GM12873 (cell line): Measurements from ENCODE around the gene MRPL4.

Experiments
- TF ChIP-seq, protein P1 (sequence below): IDR thresholded peaks from 2 replicates; pipeline ENCODE4 v1.5.1; 2012; ENCODE audit warnings: low read depth, mild to moderate bottlenecking, moderate library complexity, low read length, control low read depth; ENCODE audit not compliant: insufficient read depth; ENCODE audit errors: missing control alignments

The MRPL4 gene

DNA sequence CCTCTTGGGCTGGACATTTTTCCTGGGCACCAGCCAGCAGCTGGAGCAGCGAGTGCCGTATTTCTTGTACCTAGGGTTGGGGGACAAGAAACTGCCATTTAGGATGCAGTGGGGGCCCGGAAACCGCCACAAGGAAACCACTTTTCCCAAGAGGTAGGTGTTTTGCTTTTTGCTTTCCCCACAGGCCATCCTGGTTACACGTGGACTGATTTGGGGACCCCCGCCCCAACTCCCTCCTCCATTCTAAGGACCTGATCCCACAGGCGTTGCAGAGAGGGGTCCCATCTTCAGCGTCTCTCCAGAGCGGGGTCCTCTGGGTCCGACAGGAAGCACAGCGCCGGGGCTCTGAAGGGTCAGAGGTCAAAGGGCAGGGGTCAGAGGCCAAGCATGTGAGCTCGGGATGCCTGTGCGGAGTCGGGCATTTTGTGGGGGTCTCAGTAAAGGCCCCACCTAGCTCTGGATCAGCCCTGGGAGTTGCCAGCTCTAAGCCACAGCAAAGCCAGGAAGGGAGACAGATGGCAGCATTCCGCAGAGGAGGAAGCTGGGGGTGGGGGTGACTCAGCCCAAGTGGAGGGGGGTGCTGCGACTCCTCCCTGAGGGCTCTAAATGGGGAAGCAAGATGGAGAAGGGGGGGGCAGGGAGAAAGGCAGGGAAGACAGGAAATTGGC is 53.3 kb downstream of the MRPL4 start:
- TF ChIP-seq, protein P1, sequence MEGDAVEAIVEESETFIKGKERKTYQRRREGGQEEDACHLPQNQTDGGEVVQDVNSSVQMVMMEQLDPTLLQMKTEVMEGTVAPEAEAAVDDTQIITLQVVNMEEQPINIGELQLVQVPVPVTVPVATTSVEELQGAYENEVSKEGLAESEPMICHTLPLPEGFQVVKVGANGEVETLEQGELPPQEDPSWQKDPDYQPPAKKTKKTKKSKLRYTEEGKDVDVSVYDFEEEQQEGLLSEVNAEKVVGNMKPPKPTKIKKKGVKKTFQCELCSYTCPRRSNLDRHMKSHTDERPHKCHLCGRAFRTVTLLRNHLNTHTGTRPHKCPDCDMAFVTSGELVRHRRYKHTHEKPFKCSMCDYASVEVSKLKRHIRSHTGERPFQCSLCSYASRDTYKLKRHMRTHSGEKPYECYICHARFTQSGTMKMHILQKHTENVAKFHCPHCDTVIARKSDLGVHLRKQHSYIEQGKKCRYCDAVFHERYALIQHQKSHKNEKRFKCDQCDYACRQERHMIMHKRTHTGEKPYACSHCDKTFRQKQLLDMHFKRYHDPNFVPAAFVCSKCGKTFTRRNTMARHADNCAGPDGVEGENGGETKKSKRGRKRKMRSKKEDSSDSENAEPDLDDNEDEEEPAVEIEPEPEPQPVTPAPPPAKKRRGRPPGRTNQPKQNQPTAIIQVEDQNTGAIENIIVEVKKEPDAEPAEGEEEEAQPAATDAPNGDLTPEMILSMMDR: no peak

DNA sequence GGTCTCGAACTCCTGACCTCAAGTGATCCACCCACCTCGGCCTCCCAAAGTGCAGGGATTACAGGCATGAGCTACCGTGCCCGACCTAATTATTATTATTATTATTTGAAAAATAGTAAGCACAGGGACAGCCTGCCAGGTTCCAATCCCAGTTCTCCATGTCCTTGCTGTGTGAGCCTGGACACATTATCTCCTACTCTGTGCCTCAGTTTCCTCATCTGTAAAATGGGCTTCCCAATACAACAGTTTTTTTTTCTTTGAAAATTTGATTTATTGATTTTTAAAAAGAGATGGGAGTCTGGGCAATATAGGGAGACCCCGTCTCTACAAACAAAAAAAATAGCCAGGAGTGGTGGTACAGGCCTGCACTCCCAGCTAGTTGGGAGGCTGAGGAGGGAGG is 54.3 kb downstream of the MRPL4 start:
- TF ChIP-seq, protein P1: no peak

DNA sequence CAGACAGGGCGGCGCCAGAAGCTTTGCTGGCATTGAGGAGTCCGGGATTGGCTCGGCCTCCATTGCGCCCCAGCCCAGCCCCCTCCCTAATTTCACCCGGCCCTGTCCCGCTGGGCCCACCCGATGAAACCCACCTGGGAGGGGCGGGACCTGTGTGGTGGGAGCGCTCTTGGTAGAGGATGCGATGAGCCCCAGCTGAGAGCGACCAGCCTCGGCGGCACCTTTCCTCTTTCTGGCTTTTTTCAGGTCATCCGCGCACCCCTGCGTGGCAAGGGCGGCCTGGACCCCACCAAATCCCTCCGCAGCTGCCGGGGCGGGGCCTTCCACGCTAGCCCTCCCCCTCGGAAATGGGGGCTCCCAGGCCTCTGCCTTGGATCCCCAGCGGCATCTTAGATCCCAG is 57.4 kb downstream of the MRPL4 start, which contains the start of gene ZGLP1:
Gene ZGLP1 (minus strand): TSS at position 393 of the 400 bp plus-strand sequence.
- TF ChIP-seq, protein P1: no peak
